ENCODE data around the gene SPON1. TPM values are rescaled to one million over a fixed set of nuclear protein-coding genes. Genes with fewer than 3 reads are reported as not detected.

The SPON1 gene
- total and polyA plus RNA-seq, 10 of the 15 experiments (the other 5 are each of a cell fraction or from before 2014, with no cell fraction given): 0.13 to 1.1 (median 0.18) TPM; not detected in 5

DNA sequence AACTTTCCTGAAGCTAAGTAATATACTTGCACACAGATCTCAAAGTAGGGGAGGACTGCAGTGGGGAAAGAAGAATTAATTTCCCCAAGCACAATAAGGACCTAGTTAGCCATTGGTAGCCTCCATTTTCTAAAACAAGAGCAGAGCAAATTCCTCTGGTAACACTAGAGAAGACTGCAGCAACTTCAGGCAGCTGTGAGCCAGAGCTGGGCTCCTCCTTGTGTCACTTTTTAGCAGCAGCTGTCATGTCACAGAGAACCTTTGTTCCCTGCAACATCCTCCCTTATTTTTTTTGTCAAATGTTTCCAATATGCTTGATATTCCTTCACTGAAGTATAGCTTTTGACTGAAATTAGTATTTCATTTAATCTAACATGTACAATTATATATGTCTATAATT, 342.1 kb downstream of the SPON1 start:
- intact Hi-C loops (cut with micrococcal nuclease; ENCODE audit: unreplicated experiment): no loop called here
- Histone ChIP-seq H3K4me3 (no peak overlapping the region), H2AFZ (ENCODE audit: control insufficient read depth, low read depth, low read length) (no peak overlapping the region), H3K27me3 (replicated peaks in 1 of 2; ENCODE audit: control insufficient read depth in 2 of 2, insufficient read depth in 2 of 2, low read length in 1 of 2) (no peaks in the 10 kb centered on the region), H3K9me3 (replicated peaks; ENCODE audit: control insufficient read depth, insufficient read depth, low read length) (no peaks in the 10 kb centered on the region), H4K20me1 (ENCODE audit: control insufficient read depth, insufficient read depth) (no peaks in the 10 kb centered on the region; the same call in 1 of the 2 replicates), H3K9ac (ENCODE audit: control insufficient read depth, insufficient read depth, low read length) (no peak overlapping the region), H3K4me1 (ENCODE audit: control insufficient read depth, insufficient read depth, low read length) (peaks cover 23% of the 10 kb centered on the region), H3K79me2 (ENCODE audit: control insufficient read depth, insufficient read depth, low read length) (peaks cover 71% of the 10 kb centered on the region), H3K36me3 (ENCODE audit: control insufficient read depth in 2 of 2, insufficient read depth in 2 of 2, low read length in 1 of 2) (no peaks in the 10 kb centered on the region), H3K27ac (ENCODE audit: control insufficient read depth, insufficient read depth) (no peak overlapping the region), H3K4me2 (ENCODE audit: control insufficient read depth, insufficient read depth) (no peak overlapping the region)
- no peak for FAIRE-seq
- ChIA-PET CTCF (interaction anchor here (0.6 to 15.6 kb wide), 23 partner anchors 9 to 702 kb away, joined by 3 to 271 read pairs (median 4); no protein-coding TSS in a partner anchor), SMC1A (ENCODE audit: uncharacterized antibody, unreplicated experiment) (interaction anchor here (0.5 to 8.7 kb wide), 24 partner anchors 7 to 622 kb away, joined by 3 to 138 read pairs (median 4); no protein-coding TSS in a partner anchor), POLR2A (interaction anchor here (0.9 to 1.7 kb wide), 5 partner anchors 10 to 146 kb away, joined by 3 to 11 read pairs (median 4); no protein-coding TSS in a partner anchor), RAD21 (ENCODE audit: unreplicated experiment) (interaction anchor here (0.8 to 8.4 kb wide), 14 partner anchors 8 to 150 kb away, joined by 3 to 123 read pairs (median 4); no protein-coding TSS in a partner anchor)
- in situ Hi-C loops (cut with MboI): no loop called here
- DNase-seq (ENCODE audit: low read depth, low spot score): no peak
- ATAC-seq: no peak
- no peak for TF ChIP-seq RB1 (IDR thresholded peaks at IDR 0.05; ENCODE audit: borderline replicate concordance)
- TF ChIP-seq POLR2AphosphoS5 (IDR thresholded peaks at IDR 0.05; ENCODE audit: low read length): no peak
- no TSS peak for BruUV-seq (replicated peaks)

DNA sequence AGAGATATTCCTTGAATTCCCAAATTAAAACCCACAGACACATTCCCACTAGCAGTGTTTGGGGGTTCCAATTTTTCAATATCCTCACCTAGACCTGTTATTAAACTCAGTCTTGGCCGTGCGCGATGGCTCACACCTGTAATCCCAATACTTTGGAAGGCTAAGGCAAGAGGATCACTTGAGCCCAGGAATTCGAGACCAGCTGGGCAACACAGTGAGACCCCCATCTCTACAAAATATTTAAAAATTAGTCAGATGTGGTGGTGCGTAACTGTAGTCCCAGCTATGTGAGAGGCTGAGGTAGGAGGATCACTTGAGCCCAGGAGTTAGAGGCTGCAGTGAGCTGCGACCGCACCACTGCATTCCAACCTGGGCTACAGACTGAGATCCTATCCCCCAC, 343.1 kb downstream of the SPON1 start:
- no peak for DNase-seq (ENCODE audit: low read depth, low spot score)
- intact Hi-C loops (cut with micrococcal nuclease; ENCODE audit: unreplicated experiment) (no loop called here), in situ Hi-C loops (cut with MboI) (no loop called here)
- ATAC-seq: no peak
- no peak for TF ChIP-seq RAD21 (IDR thresholded peaks at IDR 0.05; ENCODE audit: insufficient read depth, low read depth, low read length)
- TF ChIP-seq, protein P1, sequence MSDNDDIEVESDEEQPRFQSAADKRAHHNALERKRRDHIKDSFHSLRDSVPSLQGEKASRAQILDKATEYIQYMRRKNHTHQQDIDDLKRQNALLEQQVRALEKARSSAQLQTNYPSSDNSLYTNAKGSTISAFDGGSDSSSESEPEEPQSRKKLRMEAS (IDR thresholded peaks at IDR 0.05; ENCODE audit: low read depth, low read length): no peak
- TF ChIP-seq, protein P2, sequence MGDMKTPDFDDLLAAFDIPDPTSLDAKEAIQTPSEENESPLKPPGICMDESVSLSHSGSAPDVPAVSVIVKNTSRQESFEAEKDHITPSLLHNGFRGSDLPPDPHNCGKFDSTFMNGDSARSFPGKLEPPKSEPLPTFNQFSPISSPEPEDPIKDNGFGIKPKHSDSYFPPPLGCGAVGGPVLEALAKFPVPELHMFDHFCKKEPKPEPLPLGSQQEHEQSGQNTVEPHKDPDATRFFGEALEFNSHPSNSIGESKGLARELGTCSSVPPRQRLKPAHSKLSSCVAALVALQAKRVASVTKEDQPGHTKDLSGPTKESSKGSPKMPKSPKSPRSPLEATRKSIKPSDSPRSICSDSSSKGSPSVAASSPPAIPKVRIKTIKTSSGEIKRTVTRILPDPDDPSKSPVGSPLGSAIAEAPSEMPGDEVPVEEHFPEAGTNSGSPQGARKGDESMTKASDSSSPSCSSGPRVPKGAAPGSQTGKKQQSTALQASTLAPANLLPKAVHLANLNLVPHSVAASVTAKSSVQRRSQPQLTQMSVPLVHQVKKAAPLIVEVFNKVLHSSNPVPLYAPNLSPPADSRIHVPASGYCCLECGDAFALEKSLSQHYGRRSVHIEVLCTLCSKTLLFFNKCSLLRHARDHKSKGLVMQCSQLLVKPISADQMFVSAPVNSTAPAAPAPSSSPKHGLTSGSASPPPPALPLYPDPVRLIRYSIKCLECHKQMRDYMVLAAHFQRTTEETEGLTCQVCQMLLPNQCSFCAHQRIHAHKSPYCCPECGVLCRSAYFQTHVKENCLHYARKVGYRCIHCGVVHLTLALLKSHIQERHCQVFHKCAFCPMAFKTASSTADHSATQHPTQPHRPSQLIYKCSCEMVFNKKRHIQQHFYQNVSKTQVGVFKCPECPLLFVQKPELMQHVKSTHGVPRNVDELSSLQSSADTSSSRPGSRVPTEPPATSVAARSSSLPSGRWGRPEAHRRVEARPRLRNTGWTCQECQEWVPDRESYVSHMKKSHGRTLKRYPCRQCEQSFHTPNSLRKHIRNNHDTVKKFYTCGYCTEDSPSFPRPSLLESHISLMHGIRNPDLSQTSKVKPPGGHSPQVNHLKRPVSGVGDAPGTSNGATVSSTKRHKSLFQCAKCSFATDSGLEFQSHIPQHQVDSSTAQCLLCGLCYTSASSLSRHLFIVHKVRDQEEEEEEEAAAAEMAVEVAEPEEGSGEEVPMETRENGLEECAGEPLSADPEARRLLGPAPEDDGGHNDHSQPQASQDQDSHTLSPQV (IDR thresholded peaks at IDR 0.05): no peak
- Histone ChIP-seq H3K27me3 (replicated peaks in 1 of 2; ENCODE audit: control insufficient read depth in 2 of 2, insufficient read depth in 2 of 2, low read length in 1 of 2) (no peaks in the 10 kb centered on the region), H3K9me3 (replicated peaks; ENCODE audit: control insufficient read depth, insufficient read depth, low read length) (no peaks in the 10 kb centered on the region), H3K4me1 (ENCODE audit: control insufficient read depth, insufficient read depth, low read length) (peaks cover 33% of the 10 kb centered on the region), H3K79me2 (ENCODE audit: control insufficient read depth, insufficient read depth, low read length) (peaks cover 73% of the 10 kb centered on the region), H3K4me2 (ENCODE audit: control insufficient read depth, insufficient read depth) (no peak overlapping the region), H3K4me3 (no peak overlapping the region), H3K9ac (ENCODE audit: control insufficient read depth, insufficient read depth, low read length) (no peak overlapping the region), H3K27ac (ENCODE audit: control insufficient read depth, insufficient read depth) (no peak overlapping the region), H2AFZ (ENCODE audit: control insufficient read depth, low read depth, low read length) (no peak overlapping the region), H4K20me1 (ENCODE audit: control insufficient read depth, insufficient read depth) (no peaks in the 10 kb centered on the region), H3K36me3 (ENCODE audit: control insufficient read depth in 2 of 2, insufficient read depth in 2 of 2, low read length in 1 of 2) (no peaks in the 10 kb centered on the region)
- FAIRE-seq: no peak
- ChIA-PET SMC1A (ENCODE audit: uncharacterized antibody, unreplicated experiment) (interaction anchor here (0.8 to 8.7 kb wide), 14 partner anchors 6 to 353 kb away, joined by 3 to 138 read pairs (median 6); no protein-coding TSS in a partner anchor), RAD21 (ENCODE audit: unreplicated experiment) (interaction anchor here (0.6 to 8.4 kb wide), 9 partner anchors 44 to 253 kb away, joined by 3 to 123 read pairs (median 4); no protein-coding TSS in a partner anchor), POLR2A (interaction anchor here (0.9 to 1.7 kb wide), 3 partner anchors 9 to 25 kb away, joined by 3 to 11 read pairs (median 8); no protein-coding TSS in a partner anchor), CTCF (interaction anchor here (1.2 to 15.6 kb wide), 12 partner anchors 8 to 195 kb away, joined by 3 to 271 read pairs (median 6); no protein-coding TSS in a partner anchor)
- no TSS peak for BruUV-seq (replicated peaks)
- 98% methylated on average over 7 of the region's 7 CpGs for WGBS (ENCODE audit: insufficient coverage, insufficient replicate concordance, low lambda C conversion rate, missing lambda C conversion rate)
